GM21576 (cell line): ENCODE data around the gene SEMA4D.

Source experiments
- ATAC-seq: cut with Tn5 transposase; IDR thresholded peaks from one replicate; pipeline ENCODE4 v1.9.1; 2021; ENCODE audit warnings: mild to moderate bottlenecking, moderate library complexity; ENCODE audit not compliant: unreplicated experiment

SEMA4D gene

DNA sequence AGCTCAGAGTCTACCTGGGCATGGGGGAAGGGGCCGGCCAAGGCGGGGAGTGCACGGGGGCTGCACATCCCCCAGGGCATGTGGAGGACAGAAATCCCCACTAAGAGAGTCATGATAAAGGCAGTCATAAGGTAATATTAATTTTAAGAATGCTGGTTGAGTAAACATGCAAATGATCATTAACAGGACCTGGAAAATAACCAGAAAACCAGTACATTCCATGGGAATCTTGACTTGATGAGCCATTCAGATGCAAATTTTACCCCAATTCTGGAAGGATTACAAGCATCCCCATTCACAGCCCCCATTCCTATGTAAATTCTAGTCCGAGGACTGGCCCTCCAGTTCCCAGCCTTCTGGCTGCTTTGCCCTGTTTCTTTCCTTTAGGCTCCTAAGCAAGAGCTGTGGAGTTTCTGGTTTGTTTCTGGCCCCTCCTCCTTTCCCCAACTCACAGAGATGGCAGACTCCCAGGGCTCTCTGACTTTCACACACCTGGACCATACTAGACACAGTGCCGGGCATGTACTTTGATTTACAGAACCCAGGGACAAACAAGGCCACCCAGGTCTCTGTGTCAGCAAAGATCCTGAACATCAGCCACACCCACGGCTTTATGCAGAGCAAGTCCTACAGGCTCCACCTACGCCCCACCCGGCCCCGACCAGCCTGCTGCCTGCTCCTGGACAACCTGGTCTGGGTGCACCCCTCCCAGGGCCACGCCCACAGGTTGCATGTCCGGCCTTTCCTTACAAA lies 62.7 kb downstream of the SEMA4D start:
- ATAC-seq: no peak

DNA sequence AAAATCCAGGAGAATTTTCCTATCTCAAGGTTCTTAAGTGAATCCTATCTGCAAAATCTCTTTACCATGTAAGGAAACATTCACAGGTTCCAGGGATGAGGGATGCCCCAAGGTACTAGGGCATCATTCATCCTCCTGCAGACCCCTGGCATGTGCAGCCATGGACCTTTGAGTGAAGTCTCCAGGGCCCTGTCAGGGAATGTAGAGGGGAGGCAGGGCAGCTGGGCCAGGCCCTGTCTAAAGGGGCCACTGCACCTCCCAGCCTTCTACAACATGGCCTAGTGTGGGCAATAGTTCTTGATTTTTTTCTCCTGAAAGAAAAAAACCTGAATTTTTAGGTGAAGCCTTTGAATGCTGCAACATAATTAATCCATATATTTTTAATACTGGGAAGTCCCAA lies 63.3 kb downstream of the SEMA4D start:
- ATAC-seq: no peak

DNA sequence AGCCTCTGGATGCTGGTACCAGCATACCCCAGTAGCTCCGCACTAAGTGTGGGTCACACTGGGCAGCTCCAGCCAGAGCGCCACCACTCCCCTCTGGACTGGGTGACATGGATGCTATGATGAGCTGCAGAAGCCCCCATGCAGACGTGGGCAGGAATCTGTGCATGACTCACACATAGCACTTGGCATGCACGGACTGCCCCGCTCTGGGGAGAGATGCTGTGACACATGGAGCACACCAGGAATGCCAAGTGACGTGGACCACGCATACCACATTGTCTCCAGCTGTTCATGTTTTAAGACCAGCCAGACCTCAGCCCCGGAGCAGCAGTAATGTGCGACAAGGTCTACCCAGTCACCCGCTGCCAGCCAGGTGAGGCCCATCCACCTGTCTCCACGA lies 64.1 kb downstream of the SEMA4D start:
- ATAC-seq: no peak

DNA sequence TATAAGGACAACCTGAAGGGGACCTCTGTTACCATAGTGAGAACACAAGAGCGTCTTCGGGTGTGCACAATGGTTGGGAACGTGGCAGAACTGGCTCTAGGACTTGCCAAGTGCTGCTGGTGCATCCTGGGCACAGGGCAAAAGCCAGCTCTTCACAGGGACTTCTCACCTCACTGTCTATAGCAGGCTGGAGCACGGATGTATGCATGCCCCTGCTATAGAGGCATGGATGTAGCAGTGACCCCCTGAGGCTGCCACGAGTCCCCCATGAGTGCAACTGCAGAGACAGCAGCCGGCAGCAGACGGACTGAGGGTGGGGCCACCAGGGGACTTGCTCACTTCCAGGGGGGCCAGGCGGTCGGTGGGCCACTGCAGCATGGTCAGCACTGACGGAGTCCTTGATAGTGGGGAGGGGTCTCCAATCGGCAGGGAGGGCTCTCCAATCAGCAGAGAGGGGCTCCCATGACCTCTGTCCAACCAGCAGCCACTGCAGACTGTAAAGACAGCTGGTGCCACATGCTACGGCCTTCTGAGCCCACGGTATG lies 64.9 kb downstream of the SEMA4D start:
- no peak for ATAC-seq

DNA sequence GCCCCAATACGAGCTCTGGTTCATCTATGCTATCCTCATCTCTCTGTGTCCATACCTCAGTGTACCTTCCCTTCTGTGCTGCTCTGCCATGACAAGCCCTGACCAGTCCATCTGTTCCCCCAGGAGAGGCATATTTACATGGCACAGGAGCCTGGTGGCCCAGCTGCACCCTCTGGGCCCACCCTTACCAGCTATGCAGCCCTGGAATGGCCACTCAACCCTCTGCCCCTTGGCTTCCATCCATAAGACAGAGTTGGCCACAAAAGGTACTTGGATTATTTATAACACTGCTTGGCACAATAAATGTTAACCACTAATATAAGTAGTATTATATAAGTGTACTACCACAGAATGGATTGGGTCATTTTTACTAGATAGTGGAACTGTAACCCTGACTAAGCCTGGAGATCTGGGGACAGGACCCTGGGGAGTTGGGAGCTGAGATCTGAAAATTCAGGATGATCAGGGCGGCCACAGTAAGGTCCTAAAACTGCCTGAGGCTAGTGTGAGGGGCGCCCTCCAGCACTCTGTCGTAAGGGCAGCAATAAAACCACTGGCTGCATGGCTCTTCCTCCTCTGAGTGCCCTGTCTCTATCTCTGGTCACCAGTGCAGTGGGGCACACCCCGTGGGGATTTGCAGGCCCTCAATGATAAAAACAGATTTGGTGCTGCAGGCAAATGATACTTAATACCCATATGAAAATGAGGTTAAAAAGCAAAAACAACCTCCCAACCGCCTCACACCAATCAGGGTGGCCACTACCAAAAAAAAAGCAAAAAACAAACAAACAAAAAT lies 65.8 kb downstream of the SEMA4D start:
- no peak for ATAC-seq

DNA sequence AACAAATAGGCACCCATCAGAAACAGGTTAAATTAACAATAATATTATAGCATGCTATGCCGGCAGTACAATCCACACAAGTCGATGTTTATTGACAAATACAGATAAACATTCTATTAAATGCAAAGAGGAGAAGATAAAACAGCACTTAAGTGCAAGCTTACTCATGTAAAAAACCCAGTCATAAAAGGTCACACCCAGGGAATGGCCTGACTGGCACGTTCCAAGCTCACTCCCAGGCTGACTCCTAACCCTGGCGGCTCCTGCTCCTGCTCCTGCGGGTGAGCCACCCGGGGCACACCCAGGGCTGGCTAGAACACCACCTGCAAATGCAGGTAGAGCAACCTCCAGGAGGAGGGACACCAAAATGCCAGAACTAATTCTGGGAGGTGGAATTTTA lies 66.9 kb downstream of the SEMA4D start:
- ATAC-seq: no peak

DNA sequence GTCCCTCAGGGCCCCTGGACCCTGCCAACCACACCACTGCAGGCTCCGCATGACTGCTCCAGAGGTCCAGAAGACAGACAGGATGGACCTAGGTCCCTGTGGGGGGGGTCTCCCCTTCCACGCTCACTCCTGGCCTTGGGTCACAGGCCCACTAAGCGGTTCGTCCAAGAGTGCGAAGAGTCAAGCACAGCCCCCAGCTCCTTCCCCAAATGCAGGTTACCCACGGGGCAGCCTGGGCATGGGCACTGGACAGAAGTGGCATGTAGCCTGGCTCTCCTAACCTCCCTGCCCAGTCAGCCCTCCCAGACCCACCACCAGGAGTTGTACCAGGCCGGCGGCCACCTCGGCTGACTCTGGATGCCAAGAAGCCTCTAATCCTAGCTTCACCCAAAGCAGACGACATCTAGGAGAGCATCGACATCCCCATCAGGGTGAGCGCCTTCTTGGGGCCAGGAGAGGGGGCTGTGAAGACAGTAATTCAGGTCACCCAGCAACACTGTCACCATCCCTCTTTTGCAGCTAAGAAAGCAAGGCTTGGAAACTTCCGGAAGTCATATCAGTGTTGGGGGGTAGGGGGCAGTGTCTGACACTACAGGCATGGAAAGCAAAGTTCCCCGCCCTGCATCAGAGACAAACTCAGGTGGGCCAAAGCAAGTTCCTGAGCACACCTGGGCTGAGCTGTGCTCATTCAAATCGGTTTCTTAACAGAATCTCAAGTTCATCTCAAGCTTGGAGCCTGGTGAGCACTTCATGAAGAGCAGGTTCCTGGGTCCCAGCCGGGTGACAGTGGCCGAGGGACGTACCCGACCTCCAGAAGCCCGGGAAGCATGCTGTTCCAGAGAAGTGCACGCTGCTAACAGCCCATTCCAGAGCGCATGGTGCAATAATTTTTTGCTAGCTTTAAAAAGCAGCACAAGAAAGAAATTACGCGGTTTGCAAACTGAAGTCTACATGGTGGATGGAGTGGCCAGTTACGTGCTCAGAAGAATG lies 68.7 kb downstream of the SEMA4D start:
- ATAC-seq: no peak

DNA sequence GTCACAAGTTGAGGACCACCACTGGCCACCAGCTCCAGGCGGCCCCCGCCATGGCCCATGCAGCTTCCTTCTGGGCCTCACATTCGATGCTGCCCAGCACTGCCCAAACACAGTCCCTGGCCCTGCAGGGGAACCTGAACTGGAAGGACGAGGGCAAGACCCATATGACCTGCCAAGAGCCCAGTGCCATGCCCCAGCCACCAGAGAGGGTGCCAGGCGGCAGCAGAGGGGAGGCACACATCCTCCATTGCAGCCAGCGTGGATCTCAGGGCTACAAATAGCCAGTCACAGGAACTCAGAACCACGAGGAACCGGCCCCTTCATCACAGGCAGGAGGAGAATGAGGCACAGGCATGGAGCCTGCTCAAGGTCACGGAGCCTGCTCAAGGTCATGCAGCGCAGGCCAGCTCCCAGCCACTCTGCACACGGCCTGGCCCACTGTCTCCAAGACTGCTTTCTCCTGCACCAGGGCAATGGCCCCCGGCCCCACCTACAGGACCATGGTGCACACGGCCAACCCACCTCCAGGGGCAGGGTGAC lies 69.6 kb downstream of the SEMA4D start:
- no peak for ATAC-seq

DNA sequence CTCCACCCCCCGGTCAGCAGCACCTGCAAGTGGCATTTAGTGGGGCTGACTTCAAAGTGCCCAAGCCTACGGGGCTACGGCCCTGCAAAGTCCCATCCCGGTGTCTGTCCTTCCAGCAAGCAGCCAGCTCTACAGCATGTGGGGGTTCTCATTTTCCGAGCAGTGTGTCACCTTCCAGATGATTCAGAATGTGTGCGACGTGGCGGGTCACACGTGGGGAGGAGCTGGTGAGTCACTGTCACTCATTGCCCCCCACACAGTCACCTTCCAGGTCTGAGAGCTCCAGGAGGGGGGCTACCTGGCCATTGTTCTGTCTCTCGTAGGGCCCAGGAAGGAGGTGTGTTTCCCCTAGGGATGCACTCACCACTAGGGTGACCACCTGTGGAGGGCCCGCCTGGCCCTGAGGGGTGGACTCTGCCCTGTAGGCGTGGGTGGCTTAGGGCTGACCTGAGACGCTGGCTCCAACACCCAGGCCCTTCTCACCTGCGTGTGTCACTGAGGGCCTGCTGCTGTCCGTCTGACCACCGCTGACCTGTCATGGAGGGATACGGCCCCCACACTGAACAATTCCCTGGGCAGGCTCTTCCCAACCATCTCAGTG lies 70.2 kb downstream of the SEMA4D start:
- ATAC-seq: no peak

DNA sequence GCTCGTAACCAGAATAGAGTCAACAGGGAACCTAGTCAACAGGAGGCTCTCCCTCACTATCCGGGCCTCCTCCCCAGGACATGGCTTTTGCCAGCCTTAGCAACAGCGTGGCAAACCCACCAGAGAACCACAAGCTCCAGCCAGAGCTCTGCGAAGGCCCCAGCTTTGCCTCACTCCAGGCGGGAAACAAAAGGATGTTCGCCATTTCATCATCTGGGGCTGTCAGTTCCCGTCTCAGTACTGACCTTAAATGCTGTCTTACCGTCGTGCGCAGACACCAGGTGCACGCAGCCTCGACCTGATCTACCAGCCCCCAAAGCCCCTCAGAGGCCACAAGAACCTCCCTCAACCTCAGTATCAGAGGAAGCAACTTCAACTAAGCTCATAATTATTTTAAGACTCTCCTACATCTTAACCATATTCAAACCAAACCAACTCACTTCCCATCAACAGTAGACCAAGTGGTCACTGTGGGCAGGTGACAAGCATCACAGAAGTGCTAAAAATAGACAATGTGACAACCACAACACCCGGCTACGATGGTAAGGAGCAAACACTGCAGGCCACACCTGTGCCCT lies 71.4 kb downstream of the SEMA4D start:
- peak; percentile 61 for ATAC-seq

DNA sequence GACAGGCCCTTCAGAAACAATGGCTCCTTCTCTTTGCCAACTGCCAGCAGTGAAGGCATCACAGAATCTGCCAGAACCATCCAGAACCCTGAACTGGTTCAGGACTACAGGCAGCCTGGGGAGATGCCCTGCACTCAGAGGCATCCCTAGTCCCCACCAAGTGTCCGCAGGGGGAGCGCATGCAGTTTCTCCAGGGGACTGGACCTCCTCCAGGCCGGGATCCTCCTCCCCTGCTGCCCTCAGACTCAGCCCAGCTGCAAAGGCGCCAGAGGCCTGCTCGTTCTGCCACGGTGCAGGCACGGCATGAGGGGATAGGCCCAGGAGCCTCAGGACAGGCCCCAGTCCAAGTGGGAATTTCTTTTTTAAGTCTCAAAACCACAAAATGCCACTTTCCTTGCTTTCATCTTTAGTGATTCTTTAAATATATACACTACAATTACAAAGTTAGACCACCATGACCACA lies 72.0 kb downstream of the SEMA4D start:
- ATAC-seq: peak; percentile 1

DNA sequence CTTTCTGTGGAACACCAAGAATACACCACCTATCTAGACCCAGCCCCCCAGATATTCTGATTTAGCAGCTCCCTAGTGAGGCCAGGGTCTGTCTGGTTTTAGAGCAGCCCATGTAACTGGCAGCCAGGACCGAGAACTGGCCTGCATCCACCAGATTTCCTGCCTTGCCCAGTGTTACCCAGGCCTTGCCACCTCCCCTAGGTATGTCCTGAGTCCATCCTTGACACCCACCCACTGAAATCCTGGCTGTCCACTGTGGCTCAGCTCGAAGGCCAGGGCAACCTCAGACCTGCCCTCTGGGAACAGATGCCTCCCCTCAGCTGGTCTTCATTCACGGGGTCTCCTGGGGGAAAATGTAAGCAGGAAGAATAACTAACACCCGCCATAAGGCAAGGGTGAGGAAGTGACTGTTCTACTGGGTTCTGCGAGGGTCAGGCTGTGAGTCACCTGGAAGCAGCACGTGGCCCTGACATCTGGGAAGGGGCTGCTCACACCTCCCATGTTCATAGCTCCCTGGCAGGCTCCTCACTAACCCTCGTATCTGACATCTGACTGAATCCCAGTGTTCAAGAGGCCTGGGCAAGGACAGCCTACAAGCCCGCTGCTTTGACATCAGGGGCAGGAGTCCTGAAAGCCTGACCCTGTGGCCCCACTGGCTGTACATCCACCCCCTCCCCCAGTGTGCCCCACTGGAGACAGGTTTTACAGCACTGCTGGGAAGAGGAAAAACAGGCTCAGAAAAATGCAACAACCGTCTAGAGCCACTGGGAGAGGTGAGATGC lies 72.7 kb downstream of the SEMA4D start:
- no peak for ATAC-seq

DNA sequence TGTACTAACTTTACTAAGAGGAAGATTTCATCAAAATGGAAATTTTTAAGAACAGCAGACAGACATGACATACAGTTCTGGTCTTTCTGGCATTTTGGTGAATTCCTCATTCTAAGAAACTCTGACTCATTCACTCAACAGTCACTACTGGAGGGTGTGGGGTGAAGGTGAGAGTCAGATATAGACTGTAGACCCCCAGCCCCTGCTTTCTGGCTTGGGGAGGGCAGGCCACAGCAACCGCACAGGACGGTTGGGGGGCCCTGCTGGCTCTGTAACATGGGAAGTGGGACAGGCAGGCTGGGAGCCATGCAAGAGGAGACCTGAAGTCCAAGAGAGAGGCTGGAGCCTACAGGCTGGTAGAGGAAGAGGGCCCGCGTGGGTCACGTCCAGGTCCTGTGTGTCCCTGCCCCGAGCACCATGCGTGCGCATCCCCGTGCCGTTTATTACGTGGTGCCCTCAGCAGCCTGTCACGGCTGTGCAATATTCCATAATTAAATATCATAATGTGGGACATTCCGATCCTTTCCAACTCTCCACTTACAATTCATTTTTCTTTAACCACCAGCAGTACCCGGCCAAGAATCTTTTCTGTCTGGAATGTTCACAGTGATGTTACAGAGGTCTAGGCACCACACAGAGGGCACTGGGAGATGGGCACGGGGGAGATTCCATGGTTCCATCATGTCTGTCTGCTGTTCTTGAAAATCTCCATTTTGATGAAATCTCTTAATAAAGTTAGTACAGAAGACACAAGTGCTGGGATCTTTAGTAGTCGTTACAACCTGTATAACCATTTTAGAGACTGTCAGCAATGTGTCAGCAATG lies 75.5 kb downstream of the SEMA4D start:
- ATAC-seq: no peak

DNA sequence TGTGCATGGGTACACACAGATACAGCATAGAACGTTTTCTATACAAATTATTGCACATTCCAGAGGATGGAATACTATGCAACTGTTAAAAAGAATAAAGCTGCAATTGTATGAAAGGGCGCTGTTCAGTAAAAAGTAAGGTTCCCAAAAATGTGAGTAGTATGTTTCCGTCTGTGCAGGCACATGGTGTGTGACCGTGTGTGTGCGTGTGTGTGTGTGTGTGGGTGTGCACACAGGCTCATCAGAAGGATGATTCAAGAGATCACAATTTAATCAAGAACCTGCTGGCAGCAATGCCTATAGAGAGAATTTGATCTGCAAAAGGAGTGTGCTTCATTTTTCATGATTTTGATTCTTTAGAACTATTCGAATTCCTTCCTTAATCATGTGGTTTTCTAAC lies 76.3 kb downstream of the SEMA4D start:
- ATAC-seq: no peak

DNA sequence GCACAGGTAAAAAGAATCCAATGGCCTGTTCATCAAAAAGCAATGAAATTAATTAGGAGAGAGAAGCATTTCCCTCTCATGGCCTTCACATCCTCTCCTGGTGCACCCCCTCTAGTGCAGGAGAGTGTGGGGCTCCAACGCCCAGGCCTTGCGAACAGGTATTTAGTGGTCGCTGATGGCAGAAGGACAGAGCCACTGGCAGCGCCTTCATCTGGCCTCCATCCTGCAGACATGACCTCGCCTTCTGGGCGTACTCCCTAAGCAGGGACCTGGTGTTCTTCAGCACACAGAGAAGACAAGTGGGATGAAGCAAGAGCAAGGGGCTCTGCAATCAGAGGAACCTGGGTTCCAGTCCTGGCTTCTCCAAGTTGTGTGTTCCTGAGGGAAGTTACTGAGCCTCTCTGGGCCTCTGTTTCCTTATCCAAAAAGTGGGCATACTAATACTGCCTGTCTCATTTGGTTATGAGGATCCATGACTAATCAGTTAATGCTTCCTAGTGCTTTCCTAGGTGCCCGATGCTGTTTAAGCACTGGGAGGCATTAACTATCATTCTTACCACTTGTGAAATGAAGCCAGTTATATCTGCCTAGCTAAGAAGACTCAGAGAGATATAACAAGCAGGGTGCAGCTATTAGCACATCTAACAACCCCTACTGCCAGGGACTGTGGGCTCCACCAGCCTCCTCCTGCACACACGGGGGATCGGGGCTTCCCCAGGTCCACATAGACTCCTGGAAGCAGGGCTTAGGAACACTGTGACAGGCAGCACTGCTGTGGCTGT lies 77.3 kb downstream of the SEMA4D start:
- ATAC-seq: no peak

DNA sequence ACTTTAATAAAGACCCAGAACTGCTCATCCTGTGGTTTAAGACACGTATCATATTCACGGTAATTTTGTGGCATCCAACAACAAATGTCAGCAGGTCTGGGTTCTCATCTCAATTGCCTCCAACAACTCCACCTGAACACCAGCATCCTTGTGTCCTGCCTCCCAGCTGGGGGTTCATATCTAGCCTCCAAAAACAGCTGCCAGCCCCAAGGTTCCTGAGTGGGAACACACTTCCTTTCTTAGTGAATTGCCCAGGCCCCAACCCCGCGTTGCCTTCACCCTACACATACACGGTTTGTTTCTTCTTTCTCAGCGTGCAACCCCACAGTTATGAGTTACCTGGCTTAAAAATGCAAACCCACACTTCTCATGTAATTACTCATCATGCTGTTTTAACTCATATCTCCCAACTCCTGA lies 77.9 kb downstream of the SEMA4D start:
- ATAC-seq: no peak

DNA sequence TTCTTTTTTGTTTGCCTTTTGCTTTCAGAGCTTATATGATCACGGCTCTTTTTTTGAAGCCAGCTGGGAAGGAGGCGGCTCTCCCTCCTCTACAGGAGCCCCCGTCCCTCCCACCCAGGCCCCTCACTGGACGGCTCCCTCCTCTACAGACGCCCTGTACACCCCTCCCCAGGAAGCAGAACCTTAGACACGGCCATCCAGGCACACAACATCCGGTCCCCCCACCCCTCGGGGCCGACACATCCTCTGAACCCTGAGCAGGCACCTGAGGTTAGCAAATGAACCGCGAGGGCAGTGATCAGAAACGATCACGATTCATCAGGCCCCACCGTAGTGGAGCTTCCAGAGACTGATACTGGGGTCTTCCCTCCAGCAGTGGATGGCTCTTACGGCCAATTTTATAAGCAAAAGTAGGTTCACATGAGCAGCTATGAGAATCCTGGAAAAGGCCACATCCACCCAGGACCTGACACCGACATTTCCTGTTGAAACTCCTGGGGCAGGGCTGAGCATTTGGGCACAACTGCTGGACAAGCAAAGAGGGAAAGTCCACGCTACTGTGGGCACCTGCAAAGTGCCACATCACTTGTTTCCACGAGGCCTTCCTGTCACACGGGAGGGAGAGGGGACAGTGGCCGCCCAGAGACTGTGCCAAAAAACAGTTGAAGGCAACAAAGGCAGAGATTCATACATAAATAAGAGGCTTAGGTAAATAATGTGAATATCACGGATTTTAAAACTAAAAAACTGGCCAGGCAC lies 78.9 kb downstream of the SEMA4D start:
- peak; percentile 65 for ATAC-seq
